Mucosa of rectum (tissue), 2 donors: ENCODE measurements around the gene SALL2.

Source experiments
- H3K27ac ChIP-seq, 2 donors: one replicate each; pipeline ENCODE4 v1.7.0; 2013; ENCODE audit warnings: inconsistent platforms in 2 of 2, low read depth in 2 of 2, low read length in 2 of 2
- H3K27me3 ChIP-seq, 2 donors: one replicate each; pipeline ENCODE4 v1.7.0; 2013; ENCODE audit warnings: low read length in 2 of 2; ENCODE audit not compliant: control insufficient read depth in 2 of 2, insufficient read depth in 2 of 2
- H3K36me3 ChIP-seq, 2 donors: one replicate each; pipeline ENCODE4 v1.7.0; 2013; ENCODE audit warnings: low read length in 2 of 2; ENCODE audit not compliant: control insufficient read depth in 2 of 2, insufficient read depth in 2 of 2
- H3K4me1 ChIP-seq, 2 donors: one replicate each; pipeline ENCODE4 v1.7.0; 2013; ENCODE audit warnings: low read length in 2 of 2, mild to moderate bottlenecking in 1 of 2; ENCODE audit not compliant: control insufficient read depth in 2 of 2, insufficient read depth in 2 of 2
- H3K4me3 ChIP-seq, 2 donors: one replicate each; pipeline ENCODE4 v1.7.0; 2013; ENCODE audit warnings: low read length in 2 of 2
- H3K9ac ChIP-seq, 2 donors: one replicate each; pipeline ENCODE4 v1.7.0; 2013; ENCODE audit warnings: low read length in 2 of 2, low read depth in 1 of 2, mild to moderate bottlenecking in 1 of 2
- H3K9me3 ChIP-seq, 2 donors: one replicate each; pipeline ENCODE4 v1.7.0; 2013; ENCODE audit warnings: low read length in 2 of 2; ENCODE audit not compliant: control insufficient read depth in 2 of 2
- donor health status: healthy.
- donor health status: Normal muscosa, but diverticular disease.

SALL2 gene

GRCh38 chr14:21541413-21542074 lies 15.4 kb upstream of the SALL2 start:
- no peak overlapping the region for H3K27ac ChIP-seq
- H3K9ac ChIP-seq = no peak overlapping the region
- no peaks in the 10 kb centered on the region for H3K9me3 ChIP-seq
- H3K4me3 ChIP-seq = no peak overlapping the region
- peaks cover 7 to 15% of the 10 kb centered on the region in 2 donors for H3K27me3 ChIP-seq
- H3K36me3 ChIP-seq = no peaks in the 10 kb centered on the region
- H3K4me1 ChIP-seq = no peaks in the 10 kb centered on the region

- Histone ChIP-seq H3K9me3 (no peaks in the 10 kb centered on the region), H3K9ac (no peak overlapping the region), H3K36me3 (no peaks in the 10 kb centered on the region), H3K27ac (no peak overlapping the region), H3K4me1 (no peaks in the 10 kb centered on the region), H3K4me3 (no peak overlapping the region), H3K27me3 (peaks cover 16 to 24% of the 10 kb centered on the region in 2 donors)
Measured at GRCh38 chr14:21539189-21539940, 13.2 kb upstream of the SALL2 start.

- no peaks in the 10 kb centered on the region for H3K4me1 ChIP-seq
- no peaks in the 10 kb centered on the region for H3K9me3 ChIP-seq
- H3K27me3 ChIP-seq = peaks cover 20 to 27% of the 10 kb centered on the region in 2 donors
- H3K36me3 ChIP-seq = no peaks in the 10 kb centered on the region
- H3K4me3 ChIP-seq = peak overlapping the region; percentile 40 to 60
- H3K9ac ChIP-seq = no peak overlapping the region
- no peak overlapping the region for H3K27ac ChIP-seq
Measured at GRCh38 chr14:21537090-21537424, 10.9 kb upstream of the SALL2 start.

- Histone ChIP-seq H3K9ac (no peak overlapping the region), H3K4me3 (peak overlapping the region; percentile 40 to 60), H3K27ac (no peak overlapping the region), H3K36me3 (no peaks in the 10 kb centered on the region), H3K4me1 (no peaks in the 10 kb centered on the region), H3K9me3 (no peaks in the 10 kb centered on the region), H3K27me3 (peaks cover 20 to 27% of the 10 kb centered on the region in 2 donors)
Measured at GRCh38 chr14:21536418-21537089, 10.4 kb upstream of the SALL2 start.

GRCh38 chr14:21535545-21536417 lies 9.6 kb upstream of the SALL2 start:
- H3K4me1 ChIP-seq = no peaks in the 10 kb centered on the region
- H3K36me3 ChIP-seq = no peaks in the 10 kb centered on the region
- H3K9ac ChIP-seq = no peak overlapping the region
- H3K27ac ChIP-seq = no peak overlapping the region
- H3K27me3 ChIP-seq = peaks cover 20 to 27% of the 10 kb centered on the region in 2 donors
- H3K4me3 ChIP-seq = peak overlapping the region in 1 of 2 donors; percentile 40
- H3K9me3 ChIP-seq = no peaks in the 10 kb centered on the region

- no peaks in the 10 kb centered on the region for H3K36me3 ChIP-seq
- no peaks in the 10 kb centered on the region for H3K9me3 ChIP-seq
- H3K9ac ChIP-seq = no peak overlapping the region
- no peak overlapping the region for H3K4me3 ChIP-seq
- H3K4me1 ChIP-seq = no peaks in the 10 kb centered on the region
- H3K27ac ChIP-seq = no peak overlapping the region
- H3K27me3 ChIP-seq = peaks cover 20 to 26% of the 10 kb centered on the region in 2 donors
Measured at GRCh38 chr14:21534576-21534975, 8.4 kb upstream of the SALL2 start.

GRCh38 chr14:21533294-21533693 lies 7.1 kb upstream of the SALL2 start:
- no peaks in the 10 kb centered on the region for H3K9me3 ChIP-seq
- peaks cover 18 to 20% of the 10 kb centered on the region in 2 donors for H3K27me3 ChIP-seq
- H3K4me3 ChIP-seq = no peak overlapping the region
- H3K27ac ChIP-seq = no peak overlapping the region
- no peak overlapping the region for H3K9ac ChIP-seq
- no peaks in the 10 kb centered on the region for H3K36me3 ChIP-seq
- no peaks in the 10 kb centered on the region for H3K4me1 ChIP-seq

- peaks cover 3 to 4% of the 10 kb centered on the region in 2 donors for H3K27me3 ChIP-seq
- H3K9me3 ChIP-seq = no peaks in the 10 kb centered on the region
- no peak overlapping the region for H3K9ac ChIP-seq
- H3K4me3 ChIP-seq = no peak overlapping the region
- no peaks in the 10 kb centered on the region for H3K4me1 ChIP-seq
- no peak overlapping the region for H3K27ac ChIP-seq
- no peaks in the 10 kb centered on the region for H3K36me3 ChIP-seq
Measured at GRCh38 chr14:21529515-21529914, 3.4 kb upstream of the SALL2 start.

GRCh38 chr14:21528381-21529348 lies 2.5 kb upstream of the SALL2 start:
- Histone ChIP-seq H3K27me3 (peaks cover 0 to 2% of the 10 kb centered on the region in 2 donors), H3K9me3 (no peaks in the 10 kb centered on the region), H3K36me3 (no peaks in the 10 kb centered on the region), H3K9ac (no peak overlapping the region), H3K4me1 (no peaks in the 10 kb centered on the region), H3K27ac (no peak overlapping the region), H3K4me3 (no peak overlapping the region)
